Activated CD4-positive, CD25-positive, alpha-beta regulatory T cell treated with anti-CD3 and anti-CD28 coated beads, Interleukin-2, amount 50 U/mL, for 24 hours (primary cell): ENCODE results near the gene TIAM2.

Experiments
- ATAC-seq, 2 donors: fragments of 150-1000 bp; cut with Tn5 transposase; one replicate each; pipeline ENCODE4 v1.10.0; 2021; ENCODE audit warnings: mild to moderate bottlenecking in 1 of 2, moderate library complexity in 1 of 2

Gene TIAM2

DNA sequence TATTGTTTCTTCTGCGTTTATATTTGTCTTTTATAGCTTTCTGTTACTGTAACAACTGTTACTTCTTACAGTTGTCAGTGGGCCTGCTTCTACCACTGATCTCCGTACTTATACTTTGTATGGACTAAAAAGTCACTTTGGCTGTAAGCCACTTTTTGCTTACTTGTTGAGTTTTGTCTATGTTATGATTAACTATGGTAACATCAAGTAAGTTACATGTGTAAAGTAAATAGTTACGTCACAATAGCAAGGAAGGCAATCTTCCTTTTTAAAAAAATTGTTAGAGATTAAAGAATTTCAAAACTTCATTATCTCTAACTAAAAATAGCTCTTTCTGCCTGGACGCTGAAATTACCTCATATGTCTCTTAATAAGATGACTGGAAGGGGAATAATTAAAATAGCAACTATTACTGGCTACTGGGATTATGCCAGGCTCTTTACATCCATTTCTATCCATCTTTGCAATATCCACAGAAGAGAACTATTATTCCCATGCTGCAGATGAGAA lies 308.3 kb downstream of the TIAM2 start:
- ATAC-seq, result no peak

DNA sequence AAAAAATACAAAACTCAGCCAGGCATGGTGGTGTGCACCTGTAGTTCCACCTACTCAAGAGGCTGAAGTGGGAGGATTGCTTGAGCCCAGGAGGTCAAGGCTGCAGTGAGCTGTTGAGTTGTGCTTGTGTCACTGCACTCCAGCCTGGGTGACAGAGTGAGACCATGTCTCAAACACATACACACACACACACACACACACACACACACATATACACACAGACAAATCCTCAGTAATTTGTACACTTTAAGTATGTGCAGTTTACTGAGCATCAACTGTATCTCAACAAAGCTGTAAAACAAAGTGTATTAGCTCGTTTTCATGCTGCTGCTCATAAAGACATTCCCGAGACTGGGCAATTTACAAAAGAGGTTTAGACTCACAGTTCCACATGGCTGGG lies 311.8 kb downstream of the TIAM2 start:
- ATAC-seq, result no peak
